ENCODE results near the gene EPS15.
"Not testable (repeated sequence)": the region's sequence is repeated elsewhere in the genome, so short reads cannot be mapped to it uniquely, and the experiment has no call there.

EPS15 gene

GRCh38 chr1:51422367-51423072 is 96.5 kb downstream of the EPS15 start:
- DNase-seq: no peak

- DNase-seq: peak; percentile 46
These were observed 97.1 kb downstream of the EPS15 start for GRCh38 chr1:51421964-51422363.

DNA sequence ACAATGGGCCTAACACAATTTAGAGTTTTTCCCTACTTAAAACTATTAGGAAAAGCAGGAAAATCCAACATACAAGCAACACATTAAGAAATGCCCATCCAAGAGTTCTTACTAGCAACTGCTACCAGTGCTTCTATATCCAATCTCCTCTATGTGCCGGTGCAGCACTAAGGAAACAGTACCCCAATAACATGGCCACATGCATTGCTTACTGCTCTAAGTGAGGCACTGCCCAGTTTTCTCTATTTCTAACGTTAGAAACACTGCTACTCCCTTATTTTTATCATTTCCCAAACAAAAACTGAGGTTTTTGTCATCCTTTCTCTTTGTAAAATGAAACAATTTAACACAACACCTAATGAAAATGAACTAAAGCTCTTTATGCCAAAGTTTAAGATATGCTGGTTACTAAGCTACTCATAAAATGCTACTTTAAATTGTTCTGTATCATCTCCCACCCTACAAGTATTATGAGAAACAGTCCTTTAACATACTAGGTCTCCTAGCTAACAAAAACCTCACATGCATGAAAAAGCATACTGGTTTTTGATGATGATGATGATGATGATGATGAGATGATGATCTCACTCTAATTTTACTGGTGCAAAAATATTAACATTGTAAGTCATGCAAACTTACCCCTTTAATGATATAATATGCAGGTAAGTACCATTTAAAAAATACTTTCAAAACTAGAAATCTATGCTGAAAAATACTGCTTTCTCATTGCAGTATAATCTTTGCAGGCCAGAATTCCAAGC is 98.0 kb downstream of the EPS15 start:
- no peak for DNase-seq

DNA sequence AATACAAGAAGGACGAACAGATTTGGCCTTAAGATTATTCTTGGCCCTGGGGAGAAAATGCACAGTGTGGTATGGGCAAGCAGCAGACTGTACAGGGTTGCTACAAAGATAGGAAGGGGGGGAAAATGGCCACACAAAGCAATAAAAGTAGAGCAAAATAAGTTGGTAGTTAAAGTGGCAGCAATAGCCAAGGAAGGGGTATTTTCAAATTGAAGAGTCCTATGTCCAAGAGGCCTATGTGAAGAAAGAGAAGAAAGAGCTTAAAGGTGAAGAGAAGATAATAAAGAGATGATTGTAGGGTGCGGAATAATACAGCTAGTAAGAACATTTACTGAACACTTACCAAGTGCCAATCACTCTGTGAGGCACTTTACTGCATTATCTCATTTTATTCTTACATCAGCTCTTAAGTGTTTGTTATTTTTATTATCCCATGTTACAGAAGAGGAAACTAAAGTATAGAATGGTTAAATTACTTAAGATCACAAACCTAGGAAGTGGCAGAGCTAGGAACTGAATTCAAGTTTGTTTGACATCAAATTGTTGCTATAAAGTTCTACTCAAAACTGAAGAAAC is 100.6 kb downstream of the EPS15 start:
- no peak for DNase-seq

DNA sequence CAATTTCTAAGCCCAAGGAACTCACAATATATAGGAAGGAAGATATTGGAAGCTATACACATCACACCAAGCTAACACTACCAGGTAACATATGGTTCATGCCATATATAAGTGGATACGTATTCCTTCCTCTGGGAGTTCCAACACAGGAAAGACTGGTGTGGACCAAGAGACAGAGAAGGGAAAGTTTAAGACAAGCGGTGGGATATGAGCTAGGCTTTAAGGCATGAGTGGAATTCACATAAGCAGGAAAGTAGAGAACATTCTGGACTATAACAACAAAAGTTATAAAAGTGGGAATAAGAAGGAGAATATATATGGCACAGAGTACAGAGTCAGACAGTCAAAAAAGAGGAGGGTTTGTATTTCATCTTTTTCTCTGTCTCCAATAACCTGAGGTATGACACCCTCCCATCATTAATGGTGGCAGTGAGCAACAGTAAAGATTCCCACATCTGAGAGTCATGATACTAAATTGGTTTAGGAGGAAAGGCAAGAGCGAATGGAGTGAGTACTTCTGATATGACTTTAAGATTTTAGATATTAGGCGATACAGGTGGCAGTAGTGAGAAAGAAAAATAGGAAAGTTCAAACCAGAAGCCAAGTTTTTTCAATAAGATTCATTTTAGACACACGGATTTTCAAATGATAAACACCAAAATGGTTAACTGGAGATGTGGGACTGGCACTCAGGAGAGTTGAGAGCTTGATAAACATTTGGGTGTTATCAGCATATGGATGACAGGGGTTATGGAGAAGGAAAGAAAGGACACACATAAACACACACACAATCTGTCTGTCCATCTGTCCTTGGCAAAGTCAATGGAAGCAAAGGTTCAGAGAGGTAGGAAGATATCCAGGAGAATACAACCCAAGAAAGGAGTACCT is 101.3 kb downstream of the EPS15 start:
- no peak for DNase-seq

GRCh38 chr1:51416910-51417309 is 102.2 kb downstream of the EPS15 start:
- DNase-seq: no peak

DNA sequence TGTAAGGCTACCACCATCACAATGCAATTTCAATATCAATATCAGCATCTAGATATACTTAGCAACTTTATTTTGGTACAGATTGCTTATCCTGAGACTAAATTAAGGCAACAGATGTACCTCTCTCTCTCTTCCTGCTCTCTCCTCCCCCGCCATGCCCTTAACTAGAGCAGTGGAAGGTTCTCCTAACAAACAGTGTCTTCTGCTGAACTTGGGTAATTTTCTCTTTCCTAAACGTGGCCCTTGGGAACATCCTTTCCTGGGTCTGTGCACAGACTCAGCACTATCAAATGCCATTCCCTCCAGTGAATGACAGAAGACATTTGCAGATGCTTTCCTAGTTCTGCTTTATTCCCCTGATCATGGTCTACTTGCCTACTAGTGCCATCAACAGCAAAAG is 103.1 kb downstream of the EPS15 start:
- no peak for DNase-seq

- DNase-seq: no peak
These were observed 104.3 kb downstream of the EPS15 start for GRCh38 chr1:51414811-51415210.

DNA sequence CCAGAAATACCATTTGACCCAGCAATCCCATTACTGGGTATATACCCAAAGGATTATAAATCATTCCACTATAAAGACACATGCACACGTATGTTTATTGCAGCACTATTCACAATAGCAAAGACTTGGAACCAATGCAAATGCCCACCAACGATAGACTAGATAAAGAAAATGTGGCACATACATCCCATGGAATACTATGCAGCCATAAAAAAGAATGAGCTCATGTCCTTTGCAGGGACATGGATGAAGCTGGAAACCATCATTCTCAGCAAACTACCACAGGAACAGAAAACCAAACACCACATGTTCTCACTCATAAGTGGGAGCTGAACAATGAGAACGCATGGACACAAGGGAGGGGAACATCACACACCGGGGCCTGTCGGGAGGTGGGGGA is 107.2 kb downstream of the EPS15 start:
- not testable (repeated sequence) for DNase-seq

DNA sequence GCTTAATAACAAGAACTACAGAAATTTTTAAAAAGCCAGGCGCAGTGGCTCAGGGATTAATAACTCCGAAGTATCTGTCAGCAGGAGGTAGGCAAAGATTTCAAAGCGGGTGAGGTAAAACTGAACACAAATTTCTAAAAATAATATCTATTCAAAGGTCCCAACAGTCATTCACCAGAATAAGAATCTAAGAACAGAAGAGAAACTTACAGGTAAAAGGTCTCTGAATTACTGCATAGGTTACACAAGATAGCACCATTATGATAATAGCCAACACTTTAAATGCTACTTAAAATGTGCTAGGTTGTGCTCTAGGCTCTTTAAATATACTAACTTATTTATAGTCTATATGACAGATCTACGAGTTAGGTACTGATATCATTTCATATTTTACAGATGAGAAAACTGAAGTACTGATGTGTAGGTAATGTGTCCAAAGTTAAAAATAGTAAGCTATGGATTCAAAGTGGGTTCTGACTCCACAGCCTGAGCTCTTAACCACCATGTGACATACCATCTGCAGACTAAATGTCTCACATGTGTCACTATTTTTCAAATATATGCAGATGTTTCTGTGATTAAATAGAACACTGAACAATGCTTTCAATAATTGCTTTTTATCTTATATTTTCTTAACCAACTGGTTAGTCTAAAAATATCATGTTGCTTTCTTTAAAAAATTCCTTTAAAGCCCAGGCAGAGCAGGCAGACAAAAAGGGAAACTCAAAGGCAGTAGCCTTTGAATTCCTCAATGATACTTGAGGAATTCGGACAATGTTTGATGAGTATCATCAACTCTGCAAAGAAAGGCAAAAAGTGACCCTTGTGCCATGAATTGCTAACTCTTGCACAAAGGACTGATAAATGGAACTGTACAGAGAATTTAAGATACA is 108.3 kb downstream of the EPS15 start:
- DNase-seq: no peak

- DNase-seq: not testable (repeated sequence)
These were observed 109.1 kb downstream of the EPS15 start for GRCh38 chr1:51409755-51410541.

DNA sequence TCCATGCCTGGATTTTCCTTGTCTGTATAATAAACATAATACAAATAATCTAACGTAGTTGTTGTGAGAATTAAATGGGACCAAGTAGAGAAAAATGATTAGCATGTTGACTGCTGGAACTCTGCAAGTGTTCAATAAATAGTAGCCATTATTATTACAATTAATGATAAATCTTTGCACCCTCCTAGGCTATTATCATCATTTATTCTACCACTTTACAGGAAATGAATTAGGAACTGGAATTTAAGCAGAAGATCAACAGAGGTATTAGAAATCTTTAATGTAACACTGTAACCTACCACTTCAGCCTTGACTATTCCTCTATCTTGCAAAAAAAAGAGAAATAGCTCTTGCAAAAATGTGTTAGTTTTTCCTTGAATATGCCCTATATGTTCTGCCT is 126.8 kb downstream of the EPS15 start:
- DNase-seq: no peak

DNA sequence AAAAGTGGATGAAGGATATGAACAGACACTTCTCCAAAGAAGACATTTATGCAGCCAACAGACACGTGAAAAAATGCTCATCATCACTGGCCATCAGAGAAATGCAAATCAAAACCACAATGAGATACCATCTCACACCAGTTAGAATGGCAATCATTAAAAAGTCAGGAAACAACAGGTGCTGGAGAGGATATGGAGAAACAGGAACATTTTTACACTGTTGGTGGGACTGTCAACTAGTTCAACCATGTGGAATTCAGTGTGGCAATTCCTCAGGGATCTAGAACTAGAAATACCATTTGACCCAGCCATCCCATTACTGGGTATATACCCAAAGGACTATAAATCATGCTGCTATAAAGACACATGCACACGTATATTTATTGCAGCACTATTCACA is 128.4 kb downstream of the EPS15 start:
- DNase-seq: not testable (repeated sequence)

DNA sequence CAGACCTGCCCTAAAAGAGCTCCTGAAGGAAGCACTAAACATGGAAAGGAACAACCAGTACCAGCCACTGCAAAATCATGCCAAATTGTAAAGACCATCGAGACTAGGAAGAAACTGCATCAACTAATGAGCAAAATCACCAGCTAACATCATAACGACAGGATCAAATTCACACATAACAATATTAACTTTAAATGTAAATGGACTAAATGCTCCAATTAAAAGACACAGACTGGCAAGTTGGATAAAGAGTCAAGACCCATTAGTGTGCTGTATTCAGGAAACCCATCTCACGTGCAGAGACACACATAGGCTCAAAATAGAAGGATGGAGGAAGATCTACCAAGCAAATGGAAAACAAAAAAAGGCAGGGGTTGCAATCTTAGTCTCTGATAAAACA is 131.8 kb downstream of the EPS15 start:
- DNase-seq: not testable (repeated sequence)

- DNase-seq: not testable (repeated sequence)
These were observed 132.8 kb downstream of the EPS15 start for GRCh38 chr1:51386259-51386658.

- no peak for DNase-seq
These were observed 133.3 kb downstream of the EPS15 start for GRCh38 chr1:51385776-51386175.

DNA sequence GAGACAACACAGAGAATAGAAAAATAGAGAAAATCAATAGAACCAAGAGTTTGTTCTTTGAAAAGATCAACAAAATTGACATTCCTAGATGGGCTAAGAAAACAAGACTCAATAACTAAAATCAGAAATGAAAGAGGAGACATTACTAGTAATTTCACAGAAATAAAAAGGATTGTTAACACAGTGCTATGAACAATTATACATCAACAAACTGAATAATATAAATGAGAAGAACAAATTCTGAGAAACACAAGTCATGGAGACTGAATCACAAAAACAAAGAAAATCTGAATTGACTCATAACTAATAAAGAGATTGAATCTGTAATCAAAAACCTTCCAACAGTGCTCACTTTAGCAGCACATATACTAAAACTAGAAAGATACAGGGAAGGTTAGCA is 137.1 kb downstream of the EPS15 start:
- no peak for DNase-seq

GRCh38 chr1:51380936-51381335 is 138.1 kb downstream of the EPS15 start:
- no peak for DNase-seq

GRCh38 chr1:51378871-51379270 is 140.2 kb downstream of the EPS15 start:
- DNase-seq: no peak

- DNase-seq: no peak
These were observed 145.2 kb downstream of the EPS15 start for GRCh38 chr1:51373898-51374297.

DNA sequence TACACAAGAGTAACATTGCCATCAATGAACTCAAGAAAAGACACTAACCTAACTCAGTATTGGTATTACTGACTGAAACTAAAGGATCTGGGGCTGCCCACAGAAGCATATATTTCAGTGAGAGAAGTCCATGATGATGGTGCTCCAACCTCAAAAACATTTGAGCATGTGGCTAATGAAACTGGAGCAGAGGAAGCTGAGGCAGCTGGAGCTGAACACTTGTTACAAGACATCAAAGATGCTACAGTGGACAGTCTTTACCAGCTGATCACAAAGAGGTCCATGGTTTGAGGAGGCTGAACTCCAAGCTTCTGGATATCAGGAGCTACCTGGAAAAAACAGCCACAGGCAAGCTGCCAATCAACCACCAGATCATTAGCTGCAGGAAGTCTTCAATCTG is 146.5 kb downstream of the EPS15 start:
- no peak for DNase-seq

Data from CD4-positive, alpha-beta T cell treated with Interleukin-17A for 1 hour (primary cell).